ENCODE measurements around the gene MAP1B. TPM values are rescaled to one million over a fixed set of nuclear protein-coding genes. Genes with fewer than 3 reads are reported as not detected.

The MAP1B gene
- total RNA-seq, 1 donor: 164 TPM

DNA sequence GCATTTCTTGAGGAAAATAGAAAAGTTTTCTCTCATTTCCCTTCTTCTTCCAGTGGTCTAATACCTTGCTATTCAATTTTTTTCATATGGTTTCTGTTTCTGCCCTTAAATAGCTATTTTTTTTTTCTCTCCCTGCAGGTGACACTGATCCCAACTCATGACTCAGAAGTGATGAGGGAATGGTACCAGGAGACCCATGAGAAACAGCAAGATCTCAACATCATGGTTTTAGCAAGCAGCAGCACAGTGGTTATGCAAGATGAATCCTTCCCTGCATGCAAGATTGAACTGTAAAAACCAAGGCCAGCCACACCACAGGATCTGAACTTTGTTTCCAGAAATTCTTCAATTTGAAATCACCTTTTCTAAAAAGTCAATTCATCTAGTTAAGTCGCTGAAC, 97.7 kb downstream of the MAP1B start:
- Histone ChIP-seq H3K9me3 (ENCODE audit: low read depth, low read length) (no peaks in the 10 kb centered on the region), H2AFZ (ENCODE audit: low read length) (no peak overlapping the region), H3K27me3 (ENCODE audit: insufficient read depth, low read length) (no peaks in the 10 kb centered on the region), H3K79me2 (ENCODE audit: insufficient read depth, low read length) (peaks cover 28% of the 10 kb centered on the region), H3K4me3 (ENCODE audit: insufficient read depth, low read length) (no peak overlapping the region), H3K4me1 (ENCODE audit: insufficient read depth, low read length) (peaks cover 28% of the 10 kb centered on the region), H3K27ac (ENCODE audit: low read depth, low read length) (peak overlapping the region; percentile 12), H4K20me1 (ENCODE audit: insufficient read depth, low read length) (peaks cover 3% of the 10 kb centered on the region), H3K4me2 (ENCODE audit: insufficient read depth, low read length) (no peak overlapping the region), H3K36me3 (ENCODE audit: insufficient read depth, low read length) (peaks cover 83% of the 10 kb centered on the region)
- TF ChIP-seq CTCF (IDR thresholded peaks at IDR 0.05; ENCODE audit: extremely low read depth, low read depth, low read length): no peak
- DNase-seq (ENCODE audit: insufficient read length, low spot score, missing footprints): no peak

GRCh38 chr5:72205431-72206009, 98.2 kb downstream of the MAP1B start:
- Histone ChIP-seq H3K4me2 (ENCODE audit: insufficient read depth, low read length) (no peak overlapping the region), H3K4me3 (ENCODE audit: insufficient read depth, low read length) (no peak overlapping the region), H3K4me1 (ENCODE audit: insufficient read depth, low read length) (peaks cover 34% of the 10 kb centered on the region), H3K27ac (ENCODE audit: low read depth, low read length) (peak overlapping the region; percentile 12), H2AFZ (ENCODE audit: low read length) (no peak overlapping the region), H3K9me3 (ENCODE audit: low read depth, low read length) (no peaks in the 10 kb centered on the region), H4K20me1 (ENCODE audit: insufficient read depth, low read length) (no peaks in the 10 kb centered on the region), H3K27me3 (ENCODE audit: insufficient read depth, low read length) (no peaks in the 10 kb centered on the region), H3K36me3 (ENCODE audit: insufficient read depth, low read length) (peaks cover 78% of the 10 kb centered on the region), H3K79me2 (ENCODE audit: insufficient read depth, low read length) (peaks cover 22% of the 10 kb centered on the region)
- no peak for TF ChIP-seq CTCF (IDR thresholded peaks at IDR 0.05; ENCODE audit: extremely low read depth, low read depth, low read length)
- DNase-seq (ENCODE audit: insufficient read length, low spot score, missing footprints): no peak

GRCh38 chr5:72206160-72206559, 98.9 kb downstream of the MAP1B start:
- Histone ChIP-seq H3K27ac (ENCODE audit: low read depth, low read length) (peak overlapping the region; percentile 10), H3K4me2 (ENCODE audit: insufficient read depth, low read length) (no peak overlapping the region), H3K4me3 (ENCODE audit: insufficient read depth, low read length) (no peak overlapping the region), H3K79me2 (ENCODE audit: insufficient read depth, low read length) (peaks cover 19% of the 10 kb centered on the region), H3K36me3 (ENCODE audit: insufficient read depth, low read length) (peaks cover 71% of the 10 kb centered on the region), H4K20me1 (ENCODE audit: insufficient read depth, low read length) (no peaks in the 10 kb centered on the region), H3K9me3 (ENCODE audit: low read depth, low read length) (no peaks in the 10 kb centered on the region), H3K4me1 (ENCODE audit: insufficient read depth, low read length) (peaks cover 40% of the 10 kb centered on the region), H2AFZ (ENCODE audit: low read length) (no peak overlapping the region), H3K27me3 (ENCODE audit: insufficient read depth, low read length) (no peaks in the 10 kb centered on the region)
- no peak for TF ChIP-seq CTCF (IDR thresholded peaks at IDR 0.05; ENCODE audit: extremely low read depth, low read depth, low read length)
- DNase-seq (ENCODE audit: insufficient read length, low spot score, missing footprints): no peak

GRCh38 chr5:72206994-72207393, 99.7 kb downstream of the MAP1B start:
- Histone ChIP-seq H2AFZ (ENCODE audit: low read length) (no peak overlapping the region), H3K4me1 (ENCODE audit: insufficient read depth, low read length) (peaks cover 49% of the 10 kb centered on the region), H3K4me2 (ENCODE audit: insufficient read depth, low read length) (no peak overlapping the region), H3K79me2 (ENCODE audit: insufficient read depth, low read length) (peaks cover 15% of the 10 kb centered on the region), H3K4me3 (ENCODE audit: insufficient read depth, low read length) (no peak overlapping the region), H3K27ac (ENCODE audit: low read depth, low read length) (no peak overlapping the region), H3K9me3 (ENCODE audit: low read depth, low read length) (no peaks in the 10 kb centered on the region), H3K36me3 (ENCODE audit: insufficient read depth, low read length) (peaks cover 64% of the 10 kb centered on the region), H4K20me1 (ENCODE audit: insufficient read depth, low read length) (no peaks in the 10 kb centered on the region), H3K27me3 (ENCODE audit: insufficient read depth, low read length) (no peaks in the 10 kb centered on the region)
- DNase-seq (ENCODE audit: insufficient read length, low spot score, missing footprints): no peak
- TF ChIP-seq CTCF (IDR thresholded peaks at IDR 0.05; ENCODE audit: extremely low read depth, low read depth, low read length): no peak
